Endothelial cell (in vitro differentiated cells): ENCODE measurements around the gene ZNF579. TPM values are rescaled to one million over a fixed set of nuclear protein-coding genes. Genes with fewer than 3 reads are reported as not detected.

Source experiments
- DNase-seq: peaks from one replicate; pipeline ENCODE4 v3.0.0; 2021; ENCODE audit warnings: low spot score
- H3K27ac Mint-ChIP-seq: one replicate; pipeline ENCODE4 v1.8.0; 2021; ENCODE audit warnings: mixed read lengths, inconsistent platforms; ENCODE audit not compliant: unreplicated experiment
- H3K27me3 Mint-ChIP-seq: one replicate; pipeline ENCODE4 v1.8.0; 2021; ENCODE audit warnings: mild to moderate bottlenecking, moderate library complexity, mixed read lengths, inconsistent platforms; ENCODE audit not compliant: unreplicated experiment
- H3K36me3 Mint-ChIP-seq: one replicate; pipeline ENCODE4 v1.8.0; 2021; ENCODE audit warnings: mild to moderate bottlenecking, low read depth, mixed read lengths, inconsistent platforms; ENCODE audit not compliant: unreplicated experiment
- H3K4me1 Mint-ChIP-seq: one replicate; pipeline ENCODE4 v1.8.0; 2021; ENCODE audit warnings: mild to moderate bottlenecking, mixed read lengths, inconsistent platforms; ENCODE audit not compliant: unreplicated experiment
- H3K4me3 Mint-ChIP-seq: one replicate; pipeline ENCODE4 v1.8.0; 2021; ENCODE audit warnings: mild to moderate bottlenecking, mixed read lengths, inconsistent platforms; ENCODE audit not compliant: unreplicated experiment
- H3K9me3 Mint-ChIP-seq: one replicate; pipeline ENCODE4 v1.8.0; 2021; ENCODE audit warnings: mixed read lengths, inconsistent platforms; ENCODE audit not compliant: unreplicated experiment
- CTCF ChIP-seq: fragments of 200-600 bp; sonication (generic); IDR thresholded peaks from one replicate; pipeline ENCODE4 v1.5.0; 2021; ENCODE audit warnings: antibody characterized with exemption; ENCODE audit not compliant: unreplicated experiment
- total RNA-seq: library from RNA; stranded (reverse); fragmentation: NEBNext Ultra II Directional; extraction: Animal tissue kit (Norgen Biotek cat#: 25700); gene quantifications from one replicate; pipeline ENCODE4 v1.2.1, GENCODE V29; 2021; ENCODE audit not compliant: unreplicated experiment

The ZNF579 gene
- total RNA-seq, 1 donor from 2014 or later, result 36.4 TPM

- Mint-ChIP-seq H3K27me3 (peaks cover 29% of the 10 kb centered on the region), H3K4me1 (peaks cover 26% of the 10 kb centered on the region), H3K9me3 (peaks cover 6% of the 10 kb centered on the region), H3K4me3 (peak overlapping the region; percentile 98), H3K36me3 (peaks cover 26% of the 10 kb centered on the region), H3K27ac (peak overlapping the region; percentile 99)
- no peak for TF ChIP-seq CTCF
- DNase-seq, result no peak
Measured at GRCh38 chr19:55606471-55606787, 25.8 kb upstream of the ZNF579 start.

GRCh38 chr19:55605637-55606470 lies 25.2 kb upstream of the ZNF579 start, which contains the start of gene ZNF865:
ZNF865 (plus strand) TSS chr19:55605647; CDS start chr19:55613619, 7,972 bp downstream.
- DNase-seq, result peak; percentile 71
- Mint-ChIP-seq H3K9me3 (peaks cover 6% of the 10 kb centered on the region), H3K27ac (peak within 1 kb of the TSS; percentile 99), H3K4me1 (peaks cover 26% of the 10 kb centered on the region), H3K4me3 (peak within 1 kb of the TSS; percentile 98), H3K27me3 (peaks cover 32% of the 10 kb centered on the region), H3K36me3 (peaks cover 24% of the 10 kb centered on the region)
- no peak for TF ChIP-seq CTCF

GRCh38 chr19:55605207-55605636 lies 24.6 kb upstream of the ZNF579 start:
- no peak for TF ChIP-seq CTCF
- peaks cover 6% of the 10 kb centered on the region for H3K9me3 Mint-ChIP-seq
- H3K27ac Mint-ChIP-seq, result peak overlapping the region; percentile 94
- H3K4me1 Mint-ChIP-seq, result peaks cover 26% of the 10 kb centered on the region
- peak; percentile 97 for DNase-seq
- H3K36me3 Mint-ChIP-seq, result peaks cover 24% of the 10 kb centered on the region
- peak overlapping the region; percentile 89 for H3K4me3 Mint-ChIP-seq
- peaks cover 30% of the 10 kb centered on the region for H3K27me3 Mint-ChIP-seq

- peaks cover 37% of the 10 kb centered on the region for H3K27me3 Mint-ChIP-seq
Measured at GRCh38 chr19:55603581-55604292, 23.1 kb upstream of the ZNF579 start.

More at GRCh38 chr19:55603581-55604292, 23.1 kb upstream of the ZNF579 start:
- H3K4me1 Mint-ChIP-seq, result peaks cover 26% of the 10 kb centered on the region
- DNase-seq, result no peak
- TF ChIP-seq CTCF, result no peak
- H3K4me3 Mint-ChIP-seq, result peak overlapping the region; percentile 81
- H3K27ac Mint-ChIP-seq, result peak overlapping the region; percentile 31
- peaks cover 6% of the 10 kb centered on the region for H3K9me3 Mint-ChIP-seq
- peaks cover 21% of the 10 kb centered on the region for H3K36me3 Mint-ChIP-seq
